HG03342 (cell line): ENCODE data around the gene RNF19B.

Source experiments
- ATAC-seq: cut with Tn5 transposase; IDR thresholded peaks from one replicate; pipeline ENCODE4 v1.9.1; 2021; ENCODE audit warnings: mild to moderate bottlenecking, moderate library complexity; ENCODE audit not compliant: unreplicated experiment

RNF19B gene

GRCh38 chr1:32969566-32969965, 5.0 kb upstream of the RNF19B start:
- ATAC-seq, result no peak

GRCh38 chr1:32967888-32968568, 3.4 kb upstream of the RNF19B start:
- no peak for ATAC-seq

GRCh38 chr1:32966900-32967299, 2.3 kb upstream of the RNF19B start:
- no peak for ATAC-seq

- no peak for ATAC-seq
Measured at GRCh38 chr1:32965251-32965747, 690 bp upstream of the RNF19B start.

GRCh38 chr1:32963746-32964460, 706 bp downstream of the RNF19B start:
- ATAC-seq, result peak; percentile 19

- peak; percentile 33 for ATAC-seq
Measured at GRCh38 chr1:32962248-32962896, 2.2 kb downstream of the RNF19B start.

- ATAC-seq, result no peak
Measured at GRCh38 chr1:32960819-32961355, 3.7 kb downstream of the RNF19B start.

- ATAC-seq, result no peak
Measured at GRCh38 chr1:32960342-32960741, 4.3 kb downstream of the RNF19B start.

- ATAC-seq, result no peak
Measured at GRCh38 chr1:32958827-32959226, 5.8 kb downstream of the RNF19B start.

GRCh38 chr1:32957017-32957416, 7.6 kb downstream of the RNF19B start:
- no peak for ATAC-seq

- ATAC-seq, result no peak
Measured at GRCh38 chr1:32954168-32954567, 10.4 kb downstream of the RNF19B start.

GRCh38 chr1:32953495-32953894, 11.1 kb downstream of the RNF19B start:
- no peak for ATAC-seq

GRCh38 chr1:32949519-32949918, 15.1 kb downstream of the RNF19B start:
- ATAC-seq, result no peak

- no peak for ATAC-seq
Measured at GRCh38 chr1:32948905-32949304, 15.7 kb downstream of the RNF19B start.

- ATAC-seq, result no peak
Measured at GRCh38 chr1:32948390-32948722, 16.3 kb downstream of the RNF19B start.

GRCh38 chr1:32947669-32948389, 16.8 kb downstream of the RNF19B start:
- ATAC-seq, result no peak

- ATAC-seq, result no peak
Measured at GRCh38 chr1:32946413-32946812, 18.2 kb downstream of the RNF19B start.

GRCh38 chr1:32944180-32944579, 20.4 kb downstream of the RNF19B start:
- no peak for ATAC-seq

- no peak for ATAC-seq
Measured at GRCh38 chr1:32939655-32940371, 24.8 kb downstream of the RNF19B start.

- ATAC-seq, result no peak
Measured at GRCh38 chr1:32937061-32937460, 27.5 kb downstream of the RNF19B start.
